Activated T-cell treated with anti-CD3 and anti-CD28 coated beads, Interleukin-2, amount 50 U/mL, for 72 hours (primary cell): Measurements from ENCODE around the gene PHF10. TPM values are rescaled to one million over a fixed set of nuclear protein-coding genes. Genes with fewer than 3 reads are reported as not detected.

Experiments
- ATAC-seq, 2 donors: fragments of 150-1000 bp; cut with Tn5 transposase; replicated peaks in 1 of 2; 2 replicates each; pipeline ENCODE4 v1.10.0; 2021; ENCODE audit warnings: moderate library complexity in 2 of 2, mild to moderate bottlenecking in 1 of 2
- DNase-seq, 2 donors: peaks; one replicate each; pipeline ENCODE4 v3.0.0; 2021 to 2022; ENCODE audit warnings: mixed read lengths in 1 of 2
- H3K27ac Mint-ChIP-seq: one replicate; pipeline ENCODE4 v1.8.0; 2022; ENCODE audit warnings: mild to moderate bottlenecking, moderate library complexity, mixed read lengths
- H3K27me3 Mint-ChIP-seq: one replicate; pipeline ENCODE4 v1.8.0; 2022; ENCODE audit warnings: low read depth, mixed read lengths
- H3K36me3 Mint-ChIP-seq, 2 donors: one replicate each; pipeline ENCODE4 v1.8.0; 2022; ENCODE audit warnings: mixed read lengths in 2 of 2, mild to moderate bottlenecking in 1 of 2; ENCODE audit not compliant: insufficient read depth in 2 of 2
- H3K4me1 Mint-ChIP-seq: one replicate; pipeline ENCODE4 v1.8.0; 2022; ENCODE audit warnings: low read depth, mixed read lengths
- H3K4me3 Mint-ChIP-seq, 2 donors: one replicate each; pipeline ENCODE4 v1.8.0; 2022; ENCODE audit warnings: mild to moderate bottlenecking in 2 of 2, mixed read lengths in 2 of 2, moderate library complexity in 2 of 2
- H3K9me3 Mint-ChIP-seq, 2 donors: one replicate each; pipeline ENCODE4 v1.8.0; 2022; ENCODE audit warnings: mixed read lengths in 2 of 2
- total RNA-seq, 2 donors: library from RNA; stranded (reverse); gene quantifications; one replicate each; pipeline ENCODE4 v1.2.3, GENCODE V29; 2022

The PHF10 gene
- total RNA-seq, 2 donors from 2014 or later, result 87.7 to 95.8 TPM

GRCh38 chr6:169738976-169739529 is 14.8 kb upstream of the PHF10 start:
- no peak overlapping the region for H3K4me3 Mint-ChIP-seq
- peaks cover 7% of the 10 kb centered on the region for H3K4me1 Mint-ChIP-seq
- no peaks in the 10 kb centered on the region for H3K9me3 Mint-ChIP-seq
- H3K27ac Mint-ChIP-seq, result no peak overlapping the region
- ATAC-seq (no peak), DNase-seq (no peak)
- H3K36me3 Mint-ChIP-seq, result no peaks in the 10 kb centered on the region
- peaks cover 30% of the 10 kb centered on the region for H3K27me3 Mint-ChIP-seq

DNA sequence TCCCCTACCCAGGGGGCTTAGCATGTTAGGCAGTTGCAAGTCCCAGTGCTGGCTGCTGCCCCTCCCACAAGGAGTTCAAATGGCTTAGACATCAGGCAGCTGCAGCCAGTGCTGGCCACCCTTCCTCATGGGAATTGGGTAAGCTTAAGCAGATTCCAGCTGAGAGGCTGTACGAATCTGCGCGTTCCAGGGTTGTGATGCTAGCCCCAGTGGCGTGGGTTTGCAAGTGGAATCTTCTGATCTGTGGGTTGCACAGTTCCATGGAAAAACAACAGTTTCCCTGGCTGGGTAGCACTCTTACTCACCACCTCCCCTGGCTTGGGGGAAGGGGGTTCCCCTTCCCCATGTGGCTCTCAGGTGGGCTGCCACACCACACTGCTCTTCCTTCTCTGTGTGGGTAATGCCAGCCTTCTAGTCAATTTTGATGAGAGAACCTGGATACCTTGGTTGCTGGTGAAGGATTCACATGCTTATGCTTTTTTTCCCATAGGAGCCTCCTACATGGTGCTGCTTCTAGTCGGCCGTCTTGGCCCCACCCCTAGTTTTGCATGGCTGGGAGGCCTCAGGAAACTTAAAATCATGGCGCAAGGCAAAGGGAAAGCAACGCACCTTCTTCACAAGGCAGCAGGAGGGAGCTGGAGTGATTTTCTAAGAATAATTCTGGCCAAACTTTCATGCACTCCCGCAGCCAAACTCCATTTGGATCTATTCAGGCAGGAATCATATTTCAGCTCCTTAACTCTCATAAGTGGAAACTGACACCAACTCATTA is 14.1 kb upstream of the PHF10 start:
- DNase-seq (no peak), ATAC-seq (no peak)
- Mint-ChIP-seq H3K36me3 (peaks cover 0 to 2% of the 10 kb centered on the region in 2 donors), H3K4me3 (no peak overlapping the region), H3K9me3 (no peaks in the 10 kb centered on the region), H3K27me3 (peaks cover 31% of the 10 kb centered on the region), H3K27ac (no peak overlapping the region), H3K4me1 (peaks cover 7% of the 10 kb centered on the region)

- H3K4me1 Mint-ChIP-seq, result peaks cover 17% of the 10 kb centered on the region
- ATAC-seq (no peak), DNase-seq (no peak)
- peaks cover 0 to 2% of the 10 kb centered on the region in 2 donors for H3K36me3 Mint-ChIP-seq
- H3K9me3 Mint-ChIP-seq, result no peaks in the 10 kb centered on the region
- no peak overlapping the region for H3K27ac Mint-ChIP-seq
- H3K4me3 Mint-ChIP-seq, result no peak overlapping the region
- peaks cover 11% of the 10 kb centered on the region for H3K27me3 Mint-ChIP-seq
Measured at GRCh38 chr6:169729961-169730360, 5.7 kb upstream of the PHF10 start.

- peaks cover 3 to 10% of the 10 kb centered on the region in 2 donors for H3K36me3 Mint-ChIP-seq
- H3K27ac Mint-ChIP-seq, result no peak overlapping the region
- no peaks in the 10 kb centered on the region for H3K27me3 Mint-ChIP-seq
- H3K4me3 Mint-ChIP-seq, result no peak overlapping the region
- H3K9me3 Mint-ChIP-seq, result no peaks in the 10 kb centered on the region
- DNase-seq, result no peak
- H3K4me1 Mint-ChIP-seq, result peaks cover 17% of the 10 kb centered on the region
- ATAC-seq, result no peak
Measured at GRCh38 chr6:169726963-169727362, 2.7 kb upstream of the PHF10 start.

DNA sequence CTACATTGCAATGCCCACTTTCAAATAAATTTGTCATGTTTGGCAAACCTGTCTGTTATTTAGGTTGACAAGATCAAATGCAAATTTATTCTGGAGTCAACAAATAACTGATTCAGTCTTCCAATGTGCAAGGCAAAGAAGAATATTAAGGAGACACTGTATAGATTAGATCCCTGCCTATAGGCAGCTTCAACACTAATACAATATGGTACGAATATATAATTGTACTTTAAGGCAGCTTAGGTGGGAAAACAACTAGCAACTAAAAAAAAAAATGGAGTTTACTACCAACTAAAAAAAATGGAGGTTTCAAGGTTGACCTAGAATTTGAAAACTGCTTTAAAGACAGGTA is 1.7 kb upstream of the PHF10 start:
- no peak for ATAC-seq
- H3K27me3 Mint-ChIP-seq, result no peaks in the 10 kb centered on the region
- peak overlapping the region; percentile 69 to 76 for H3K4me3 Mint-ChIP-seq
- peak overlapping the region; percentile 74 for H3K27ac Mint-ChIP-seq
- DNase-seq, result no peak
- H3K9me3 Mint-ChIP-seq, result no peaks in the 10 kb centered on the region
- peaks cover 26% of the 10 kb centered on the region for H3K4me1 Mint-ChIP-seq
- H3K36me3 Mint-ChIP-seq, result peaks cover 3 to 10% of the 10 kb centered on the region in 2 donors

- no peaks in the 10 kb centered on the region for H3K27me3 Mint-ChIP-seq
- peak; percentile 22 to 24 for DNase-seq
- no peak for ATAC-seq
- peak overlapping the region; percentile 74 for H3K27ac Mint-ChIP-seq
- peaks cover 33% of the 10 kb centered on the region for H3K4me1 Mint-ChIP-seq
- H3K4me3 Mint-ChIP-seq, result peak overlapping the region; percentile 69 to 76
- peaks cover 3 to 10% of the 10 kb centered on the region in 2 donors for H3K36me3 Mint-ChIP-seq
- H3K9me3 Mint-ChIP-seq, result no peaks in the 10 kb centered on the region
Measured at GRCh38 chr6:169725125-169726048, 1.1 kb upstream of the PHF10 start.

- no peaks in the 10 kb centered on the region for H3K27me3 Mint-ChIP-seq
- H3K27ac Mint-ChIP-seq, result no peak overlapping the region
- DNase-seq (peak; percentile 49 to 61), ATAC-seq (peak; percentile 56 to 66)
- peak overlapping the region in 1 of 2 donors; percentile 68 for H3K4me3 Mint-ChIP-seq
- peaks cover 46% of the 10 kb centered on the region for H3K4me1 Mint-ChIP-seq
- peaks cover 3 to 13% of the 10 kb centered on the region in 2 donors for H3K36me3 Mint-ChIP-seq
- no peaks in the 10 kb centered on the region for H3K9me3 Mint-ChIP-seq
Measured at GRCh38 chr6:169723991-169724493, 258 bp downstream of the PHF10 start.

DNA sequence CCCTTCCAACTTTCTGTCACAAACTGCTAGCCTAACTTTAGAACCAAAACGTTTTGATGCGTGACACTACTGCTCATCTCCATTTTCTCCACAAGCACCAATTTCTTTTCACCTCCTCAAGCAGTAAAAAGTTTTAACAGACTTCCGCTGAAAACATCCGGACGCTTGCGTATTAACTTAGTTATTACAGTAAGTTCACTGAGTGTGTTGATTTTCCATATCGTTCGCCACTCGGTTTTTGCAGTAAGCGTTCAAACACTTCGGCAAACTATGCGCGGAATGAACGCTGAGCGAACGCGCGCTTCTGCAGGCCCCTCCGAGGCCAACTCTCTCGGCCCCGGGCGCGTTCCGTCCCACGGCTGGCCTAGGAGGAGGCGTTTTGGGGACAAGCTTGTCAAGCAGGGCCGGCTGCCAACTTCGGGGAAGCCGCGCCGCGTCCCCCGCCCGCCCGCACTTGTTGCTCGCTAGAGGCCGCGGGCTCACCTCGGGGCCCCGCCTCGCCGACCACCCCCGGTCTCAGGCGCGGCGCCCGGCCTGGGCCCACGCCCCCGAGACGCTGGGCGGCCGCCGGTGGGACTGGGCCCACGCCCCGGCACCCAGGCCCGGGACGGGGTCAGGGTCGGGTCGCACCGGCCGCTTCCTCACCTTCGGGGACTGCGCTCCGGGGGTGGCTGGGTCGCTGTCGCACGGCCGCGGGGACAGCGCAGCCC is 945 bp downstream of the PHF10 start:
- Mint-ChIP-seq H3K36me3 (peaks cover 3 to 13% of the 10 kb centered on the region in 2 donors), H3K4me3 (peak overlapping the region; percentile 90 to 91), H3K4me1 (peaks cover 48% of the 10 kb centered on the region), H3K27ac (peak overlapping the region; percentile 92), H3K27me3 (no peaks in the 10 kb centered on the region), H3K9me3 (no peaks in the 10 kb centered on the region)
- DNase-seq (peak; percentile 75 to 76), ATAC-seq (peak; percentile 48 to 57)

DNA sequence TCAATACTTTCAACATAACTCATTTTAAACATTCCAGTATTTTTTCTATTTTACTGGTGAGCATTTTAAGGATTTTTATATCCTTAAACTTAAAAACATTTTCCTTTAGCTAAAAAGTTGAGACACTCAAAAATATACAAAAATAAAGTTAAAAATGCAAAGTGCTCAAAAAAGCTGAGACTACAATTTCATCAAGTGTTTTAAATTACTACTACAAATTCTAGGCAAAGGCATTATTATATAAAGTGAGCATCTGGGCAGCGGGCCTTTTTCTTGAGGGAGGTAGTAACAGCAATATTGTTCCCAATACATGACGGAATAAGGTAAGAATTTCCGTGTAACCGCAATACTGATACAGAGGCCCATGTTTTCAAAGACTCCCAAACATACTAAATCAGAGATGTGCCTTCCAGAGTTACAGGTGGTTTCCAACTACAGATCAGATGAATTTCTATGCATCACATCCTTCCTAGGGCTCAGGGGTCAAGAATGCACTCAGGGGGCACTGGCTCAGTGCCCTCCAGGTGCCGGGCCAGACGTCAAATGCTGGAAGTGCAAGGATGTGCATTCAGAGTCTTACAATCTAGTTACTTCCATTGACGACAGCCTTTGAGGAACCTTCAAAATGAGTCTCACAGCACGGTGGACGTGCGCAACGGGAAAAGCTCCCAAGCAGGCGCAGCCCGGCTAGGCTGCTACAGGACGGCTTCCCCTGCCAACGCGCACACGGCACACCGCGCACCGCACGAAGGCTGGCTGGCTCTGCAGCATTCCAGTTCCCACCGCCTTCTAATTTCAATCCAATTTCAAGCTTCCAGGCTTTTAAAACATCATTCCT is 1.7 kb downstream of the PHF10 start:
- no peaks in the 10 kb centered on the region for H3K27me3 Mint-ChIP-seq
- H3K9me3 Mint-ChIP-seq, result no peaks in the 10 kb centered on the region
- peak overlapping the region; percentile 90 to 91 for H3K4me3 Mint-ChIP-seq
- H3K36me3 Mint-ChIP-seq, result peaks cover 4 to 17% of the 10 kb centered on the region in 2 donors
- DNase-seq (peak; percentile 37 to 49), ATAC-seq (peak; percentile 29 to 42)
- peak overlapping the region; percentile 92 for H3K27ac Mint-ChIP-seq
- H3K4me1 Mint-ChIP-seq, result peaks cover 48% of the 10 kb centered on the region

GRCh38 chr6:169720207-169720855 is 4.0 kb downstream of the PHF10 start:
- Mint-ChIP-seq H3K4me3 (peak overlapping the region in 1 of 2 donors; percentile 54), H3K4me1 (peaks cover 36% of the 10 kb centered on the region), H3K9me3 (no peaks in the 10 kb centered on the region), H3K27me3 (no peaks in the 10 kb centered on the region), H3K36me3 (peaks cover 6 to 28% of the 10 kb centered on the region in 2 donors), H3K27ac (peak overlapping the region; percentile 52)
- no peak for DNase-seq
- no peak for ATAC-seq

DNA sequence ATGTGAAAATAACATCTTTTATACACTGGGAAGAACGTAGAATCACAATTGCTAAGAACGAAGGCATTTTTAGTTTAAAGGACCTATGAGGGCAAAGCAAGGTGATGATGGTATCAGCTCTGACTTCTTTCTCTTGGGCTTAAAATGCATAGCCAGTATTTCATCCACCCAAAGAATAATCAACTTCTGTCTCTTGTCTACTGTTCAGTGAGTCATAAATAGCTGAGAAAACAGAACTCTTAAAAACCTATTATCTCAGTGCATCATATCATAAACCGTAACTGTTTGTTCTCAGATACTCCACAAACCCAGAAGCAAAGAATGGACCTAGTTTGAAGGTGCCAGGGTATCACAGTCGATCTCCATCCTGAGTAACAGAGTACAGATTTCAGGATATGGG is 5.2 kb downstream of the PHF10 start:
- Mint-ChIP-seq H3K4me1 (peaks cover 36% of the 10 kb centered on the region), H3K4me3 (peak overlapping the region in 1 of 2 donors; percentile 49), H3K36me3 (peaks cover 8 to 34% of the 10 kb centered on the region in 2 donors), H3K27me3 (no peaks in the 10 kb centered on the region), H3K9me3 (no peaks in the 10 kb centered on the region), H3K27ac (peak overlapping the region; percentile 79)
- ATAC-seq (no peak), DNase-seq (no peak)
